GM18858 (cell line): Measurements from ENCODE around the gene RANGAP1.
"Not testable (repeated sequence)": the region's sequence is repeated elsewhere in the genome, so short reads cannot be mapped to it uniquely, and the experiment has no call there.

Experiments used
- ATAC-seq: cut with Tn5 transposase; IDR thresholded peaks from one replicate; pipeline ENCODE4 v1.9.1; 2021; ENCODE audit not compliant: unreplicated experiment

Gene RANGAP1

DNA sequence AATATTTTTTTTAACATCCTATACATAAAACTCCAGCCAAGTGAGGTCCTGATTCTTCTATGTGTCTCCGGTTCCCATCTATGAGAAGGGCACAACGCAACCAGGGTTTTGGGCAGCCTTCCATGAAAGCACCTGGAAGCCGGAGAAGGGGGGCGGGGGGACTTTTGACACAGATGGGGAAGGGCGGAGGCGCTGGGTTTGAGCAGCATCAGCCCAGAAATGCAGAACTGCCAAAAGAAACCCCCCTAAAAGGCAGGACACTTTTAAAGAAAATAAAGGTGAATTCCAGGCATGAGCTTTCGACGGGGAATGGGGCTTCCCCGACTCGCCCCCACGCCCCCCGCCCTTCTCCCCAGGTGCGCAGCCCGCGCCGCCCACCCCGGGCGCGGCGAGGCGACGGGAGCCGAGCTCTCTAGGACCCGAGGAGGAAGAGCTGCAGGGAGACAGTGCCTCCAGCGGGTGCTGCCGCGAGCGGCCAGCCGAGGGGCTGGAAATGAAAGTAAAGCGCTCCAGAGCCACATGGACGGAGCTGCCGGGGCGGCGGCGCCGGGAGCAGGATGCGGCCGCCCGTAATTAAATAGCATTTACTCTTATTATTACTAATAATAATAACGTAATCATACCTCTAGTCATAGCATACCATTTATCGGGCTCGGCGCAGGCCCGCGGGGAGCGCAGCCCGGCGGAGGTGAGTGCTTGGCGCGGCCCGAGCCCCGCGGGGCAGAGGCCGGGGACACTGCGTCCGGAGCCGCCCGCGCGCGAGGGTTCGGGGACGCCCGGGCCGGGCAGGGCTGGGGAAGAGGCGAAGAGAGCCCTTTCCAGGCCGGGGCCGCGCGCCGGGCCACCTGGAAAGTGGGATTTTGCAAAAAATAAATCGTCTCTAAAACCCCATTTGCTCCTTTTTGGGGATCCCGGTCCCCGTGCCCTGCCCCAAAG lies 15.4 kb upstream of the RANGAP1 start, which contains the start of gene ZC3H7B:
Gene ZC3H7B, plus strand, starts transcription at position 441 of the 936 bp plus-strand sequence. CDS start 19,136 bp downstream, outside the sequence.
- no peak for ATAC-seq

DNA sequence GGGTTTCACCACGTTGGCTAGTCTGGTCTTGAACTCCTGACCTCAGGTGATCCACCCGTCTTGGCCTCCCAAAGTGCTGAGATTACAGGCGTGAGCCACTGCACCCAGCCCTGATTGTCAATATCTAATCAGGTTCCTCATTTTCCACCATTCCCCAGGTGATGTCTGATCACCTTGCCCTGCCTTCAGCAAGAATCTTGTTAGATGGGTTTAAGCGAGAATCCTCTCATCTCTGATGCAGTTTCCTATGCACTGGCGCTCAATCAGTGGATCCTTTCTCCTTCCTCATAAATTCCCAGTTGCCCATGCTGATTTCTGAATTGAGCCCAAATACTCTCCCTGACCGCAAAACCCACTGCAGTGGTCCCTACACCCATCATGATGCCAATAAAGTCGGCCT lies 14.7 kb upstream of the RANGAP1 start:
- no peak for ATAC-seq

- ATAC-seq = no peak
Measured at GRCh38 chr22:41296826-41297667, 11.1 kb upstream of the RANGAP1 start.

GRCh38 chr22:41294816-41295215 lies 8.8 kb upstream of the RANGAP1 start:
- ATAC-seq = not testable (repeated sequence)

DNA sequence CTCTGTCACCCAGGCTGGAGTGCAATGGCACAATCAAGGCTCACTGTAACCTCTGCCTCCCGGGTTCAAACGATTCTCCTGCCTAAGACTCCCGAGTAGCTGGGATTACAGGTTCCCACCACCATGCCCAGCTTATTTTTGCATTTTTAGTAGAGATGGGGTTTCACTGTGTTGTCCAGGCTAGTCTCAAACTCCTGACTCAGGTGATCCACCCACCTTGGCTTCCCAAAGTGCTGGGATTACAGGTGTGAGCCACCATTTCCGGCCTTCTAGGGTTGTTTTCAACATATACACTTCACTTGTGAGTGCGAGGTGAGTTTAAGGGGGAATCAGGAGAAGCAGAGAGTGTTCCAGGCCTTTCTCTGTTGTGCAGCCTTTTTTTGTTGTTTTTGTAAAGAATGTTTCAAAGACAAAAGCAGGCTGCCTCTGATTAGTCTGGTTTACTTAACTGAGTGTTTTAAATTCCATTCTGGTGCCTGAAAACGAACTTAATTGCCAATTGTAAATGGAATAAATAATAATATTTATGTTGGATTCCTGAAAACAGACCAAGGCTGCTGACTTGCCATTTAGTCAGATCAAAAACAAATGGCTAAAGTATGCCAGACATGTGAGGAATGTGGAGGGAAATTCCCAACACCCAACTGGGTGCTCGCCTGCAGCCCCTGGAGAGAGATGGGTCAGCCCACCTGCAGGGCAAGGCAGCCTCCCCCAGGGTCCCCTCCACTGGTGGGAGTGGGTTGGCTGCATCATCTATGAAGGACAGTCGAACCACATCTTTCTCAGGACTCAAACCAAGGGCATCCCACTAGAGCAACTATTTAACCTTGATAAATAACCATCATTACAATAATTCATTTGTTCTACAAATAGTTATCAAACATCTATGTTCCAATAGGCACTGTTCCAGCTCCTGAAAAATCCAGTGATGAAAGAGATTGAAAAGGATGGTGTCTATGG lies 4.6 kb upstream of the RANGAP1 start:
- no peak for ATAC-seq

DNA sequence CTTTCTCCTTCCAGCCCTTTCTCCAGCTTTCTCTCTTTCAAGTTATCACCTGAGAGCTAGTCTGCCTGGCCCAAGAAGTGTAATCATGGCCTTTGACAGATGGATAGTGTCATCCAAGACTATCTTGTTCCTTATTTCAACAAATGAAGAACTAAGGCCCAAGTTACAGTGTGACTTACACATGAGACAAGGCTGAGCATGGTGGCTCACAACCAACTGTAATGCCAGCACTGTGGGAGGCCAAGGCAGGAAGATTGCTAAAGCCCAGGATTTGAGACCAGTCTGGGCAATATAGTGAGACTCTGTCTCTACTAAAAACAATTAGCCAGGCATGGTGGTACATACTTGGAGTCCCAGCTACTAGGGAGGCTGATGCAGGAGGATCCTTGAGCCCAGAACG lies 3.7 kb upstream of the RANGAP1 start:
- ATAC-seq = no peak

- no peak for ATAC-seq
Measured at GRCh38 chr22:41288245-41288946, 2.4 kb upstream of the RANGAP1 start.

GRCh38 chr22:41286639-41287091 lies 678 bp upstream of the RANGAP1 start:
- peak; percentile 23 for ATAC-seq

- ATAC-seq = peak; percentile 14
Measured at GRCh38 chr22:41285441-41285819, 557 bp downstream of the RANGAP1 start.

- ATAC-seq = no peak
Measured at GRCh38 chr22:41284465-41284864, 1.5 kb downstream of the RANGAP1 start.

DNA sequence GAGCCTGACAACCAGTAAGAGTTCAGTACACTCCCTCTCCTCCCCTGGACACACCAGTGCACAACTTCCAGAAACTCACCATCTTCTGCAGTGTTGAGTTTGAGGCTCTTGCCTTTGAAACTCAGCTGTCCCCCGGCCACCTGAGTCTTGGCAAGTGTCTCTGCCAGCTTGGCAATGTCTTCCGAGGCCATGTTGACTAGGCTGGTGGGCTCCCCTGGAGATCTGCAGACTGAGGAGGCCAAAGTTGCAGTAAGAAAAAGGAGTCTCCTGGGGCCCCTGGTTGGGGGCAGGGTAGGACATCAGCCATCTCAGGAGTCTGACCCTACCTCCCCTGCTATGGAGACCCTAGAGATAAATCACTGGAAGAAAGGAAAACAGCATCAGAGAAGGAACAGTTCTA lies 5.1 kb downstream of the RANGAP1 start:
- no peak for ATAC-seq

GRCh38 chr22:41280065-41280464 lies 5.9 kb downstream of the RANGAP1 start:
- ATAC-seq = no peak

DNA sequence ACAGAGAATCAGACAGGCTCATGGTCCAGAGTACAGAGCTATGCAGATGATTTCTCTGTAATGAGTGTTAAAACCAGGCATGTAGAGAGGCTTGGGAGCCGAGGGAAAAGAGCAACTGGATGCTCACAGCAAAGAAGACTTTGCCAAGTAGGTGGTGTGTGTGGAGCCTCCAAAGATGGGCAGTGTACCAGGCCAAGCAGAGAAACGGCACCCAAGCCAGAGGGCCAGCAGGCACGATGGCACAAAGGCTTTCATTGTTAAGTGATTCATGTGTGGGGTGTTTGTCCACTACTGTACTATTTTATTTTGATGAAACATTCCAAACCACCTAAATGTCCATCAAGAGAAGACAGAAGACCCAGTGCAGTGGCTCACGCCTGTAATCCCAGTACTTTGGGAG lies 11.1 kb downstream of the RANGAP1 start:
- no peak for ATAC-seq

GRCh38 chr22:41273128-41273527 lies 12.9 kb downstream of the RANGAP1 start:
- ATAC-seq = no peak

- no peak for ATAC-seq
Measured at GRCh38 chr22:41271787-41272186, 14.2 kb downstream of the RANGAP1 start.

GRCh38 chr22:41267958-41268357 lies 18.0 kb downstream of the RANGAP1 start:
- no peak for ATAC-seq

- no peak for ATAC-seq
Measured at GRCh38 chr22:41264408-41264941, 21.5 kb downstream of the RANGAP1 start.

DNA sequence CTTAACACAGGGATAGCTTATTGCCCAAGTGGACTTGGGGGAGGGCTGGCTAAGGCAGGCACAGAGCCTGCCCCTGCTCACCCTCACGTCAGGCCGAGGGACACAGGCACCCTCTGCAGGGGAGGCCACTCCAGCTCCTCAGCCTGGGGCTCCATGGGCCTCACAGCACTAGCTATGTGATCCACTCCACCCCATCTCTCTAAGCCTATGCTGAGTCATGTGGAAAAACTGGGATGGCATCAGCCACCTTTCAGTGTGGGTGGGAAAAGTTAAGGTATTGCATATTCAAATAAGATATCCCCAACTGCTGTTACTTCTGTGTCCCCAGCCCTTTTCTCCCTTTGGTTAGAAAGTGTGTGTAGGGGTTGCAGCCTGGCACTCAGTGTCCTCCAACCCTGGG lies 22.3 kb downstream of the RANGAP1 start:
- no peak for ATAC-seq

DNA sequence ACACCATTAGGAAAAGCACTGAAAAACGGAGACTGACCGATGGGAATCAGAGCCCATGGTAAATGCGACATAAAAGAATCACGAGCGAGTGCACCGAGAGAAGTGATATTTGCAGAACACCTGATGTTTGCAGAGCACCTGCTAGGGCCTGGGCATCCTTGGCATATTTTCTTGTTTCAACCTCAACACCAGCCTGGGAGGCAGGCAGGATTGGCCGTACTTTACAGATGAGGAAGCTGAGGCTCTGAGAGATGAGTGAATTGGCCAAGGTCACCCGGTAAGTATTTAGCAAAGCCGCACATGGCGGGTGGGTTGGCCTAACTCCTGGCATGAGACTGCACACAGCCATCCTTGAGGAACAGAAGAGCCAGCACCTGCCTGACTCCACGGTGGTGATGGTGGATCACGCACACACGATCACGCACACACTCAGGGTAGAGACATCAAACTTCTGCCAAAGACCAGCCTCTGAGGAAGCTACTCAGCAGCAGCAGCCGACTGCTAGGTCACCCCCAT lies 23.7 kb downstream of the RANGAP1 start:
- no peak for ATAC-seq
